IPS-NIHi11 (cell line): ENCODE results near the gene ATG2A.
"Not testable (repeated sequence)": the region's sequence is repeated elsewhere in the genome, so short reads cannot be mapped to it uniquely, and the experiment has no call there.

ENCODE experiments used
- DNase-seq: peaks from one replicate; pipeline ENCODE4 v3.0.0; 2012; ENCODE audit warnings: mixed read lengths, low spot score

ATG2A gene

DNA sequence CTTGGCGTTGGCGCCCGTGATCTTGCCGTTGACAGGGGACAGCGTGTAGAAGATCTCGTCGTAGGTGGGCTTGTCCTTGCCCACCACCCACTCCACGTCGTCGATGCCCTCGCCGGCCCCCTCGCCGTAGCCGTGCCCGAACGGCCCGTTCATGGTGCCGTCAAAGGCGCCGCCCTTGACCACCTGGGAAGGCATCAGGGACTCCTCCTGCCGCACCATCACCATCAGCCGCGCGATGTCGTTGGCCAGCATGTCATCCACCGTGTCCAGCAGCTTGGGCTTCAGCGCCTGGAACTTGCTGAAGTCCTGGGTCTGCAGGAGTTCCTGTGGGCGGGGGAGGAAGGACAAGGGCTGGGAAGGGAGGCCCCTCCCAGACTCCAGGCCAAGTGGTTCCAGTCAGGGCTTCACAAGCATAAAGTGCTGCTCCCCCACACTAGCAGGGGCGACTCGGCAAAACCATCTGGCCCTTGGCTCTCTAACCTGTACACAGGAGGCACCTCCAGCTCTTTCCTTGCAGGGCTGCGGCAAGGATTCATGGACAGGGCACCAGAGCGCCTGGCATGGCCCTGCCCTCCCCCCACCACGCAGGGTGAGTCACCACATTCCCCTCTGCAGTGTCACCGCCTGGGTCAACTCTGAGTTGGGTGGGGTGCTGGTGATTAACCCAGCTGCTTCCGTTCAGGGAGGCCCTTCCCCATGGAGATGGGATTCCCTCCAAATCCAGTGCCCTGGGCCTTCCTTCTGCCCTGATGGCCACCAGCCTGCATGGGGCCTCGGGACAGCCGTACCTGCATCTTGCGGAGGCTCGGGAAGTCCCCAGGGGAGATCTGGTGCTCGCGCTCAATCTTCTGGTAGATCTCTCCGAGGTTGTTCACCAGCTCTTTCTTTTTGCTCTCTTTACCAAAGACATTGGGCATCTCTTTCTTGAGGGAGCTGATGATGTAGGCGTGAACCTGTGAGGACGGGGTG lies 62.2 kb downstream of the ATG2A start:
- DNase-seq, result peak; percentile 63

DNA sequence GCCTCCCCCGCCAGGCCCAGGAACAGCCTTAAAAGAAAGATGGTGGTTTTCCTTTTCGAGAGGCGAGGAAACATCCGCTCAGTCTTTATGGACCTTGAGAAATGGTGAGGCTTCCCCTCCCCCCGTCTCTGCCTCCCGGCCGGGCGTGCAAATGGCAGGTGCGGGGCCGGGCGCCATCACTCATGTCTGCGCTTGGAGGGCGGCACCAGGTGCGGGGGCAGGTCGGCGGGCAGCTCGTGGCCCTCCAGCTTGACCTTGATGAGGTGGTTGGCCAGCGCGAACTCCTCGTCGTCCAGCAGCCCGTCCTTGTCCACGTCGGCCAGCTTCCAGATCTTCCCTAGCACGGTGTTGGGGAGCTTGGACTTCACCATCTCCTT lies 62.9 kb downstream of the ATG2A start:
- no peak for DNase-seq

DNA sequence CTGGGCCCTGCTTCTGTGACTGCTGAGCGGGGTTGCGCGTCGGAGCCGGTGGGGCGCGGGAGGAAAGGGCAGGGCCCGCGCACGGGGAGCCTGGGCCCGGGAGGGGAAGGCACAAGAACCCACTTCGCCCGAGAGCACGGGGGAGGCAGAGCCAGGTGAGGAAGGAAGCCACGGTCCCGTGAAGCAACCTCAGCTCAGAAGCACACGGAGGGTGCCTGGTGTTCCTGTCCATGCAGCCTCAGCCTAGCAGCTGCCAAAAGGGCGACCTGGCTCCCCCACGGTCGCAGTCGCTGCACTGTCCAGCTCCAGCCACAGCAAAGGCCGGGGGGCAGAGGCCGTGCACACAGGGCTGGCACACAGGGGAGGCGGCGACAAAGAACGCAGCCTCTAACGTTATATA lies 63.3 kb downstream of the ATG2A start:
- no peak for DNase-seq

DNA sequence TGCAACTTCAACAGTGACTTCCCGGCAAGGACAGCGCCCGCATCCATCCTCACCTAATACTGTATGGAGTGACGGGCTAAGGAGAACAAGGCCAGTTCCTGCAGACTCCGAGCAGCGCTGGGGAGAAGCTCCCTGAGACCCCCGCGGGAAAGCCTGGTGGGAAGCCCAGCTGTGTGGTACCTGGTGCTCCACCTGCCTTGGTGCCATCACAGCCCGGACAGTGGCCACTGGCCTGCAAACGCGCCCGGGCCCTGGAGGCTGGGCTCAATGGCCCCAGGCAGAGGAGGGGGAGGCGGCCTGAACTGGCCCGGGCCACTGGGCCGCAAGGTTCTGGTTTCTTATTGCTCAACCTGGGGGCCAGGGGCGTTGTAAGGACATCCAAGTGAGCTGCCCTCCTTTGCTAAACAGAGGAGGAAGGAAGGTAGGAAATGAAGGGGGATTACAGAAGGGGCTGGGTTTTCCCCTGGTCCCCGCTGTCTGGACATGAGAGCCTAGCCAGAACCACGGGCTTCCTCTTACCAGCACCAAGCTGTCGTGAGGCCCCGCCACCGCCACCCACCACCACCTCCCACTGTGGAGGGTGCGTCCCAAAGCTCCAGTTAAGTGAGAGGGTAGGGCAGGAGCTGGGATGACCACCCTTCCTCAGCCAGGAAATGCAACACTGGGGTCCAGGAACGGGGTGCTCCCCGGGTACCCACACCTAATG lies 64.1 kb downstream of the ATG2A start:
- no peak for DNase-seq

DNA sequence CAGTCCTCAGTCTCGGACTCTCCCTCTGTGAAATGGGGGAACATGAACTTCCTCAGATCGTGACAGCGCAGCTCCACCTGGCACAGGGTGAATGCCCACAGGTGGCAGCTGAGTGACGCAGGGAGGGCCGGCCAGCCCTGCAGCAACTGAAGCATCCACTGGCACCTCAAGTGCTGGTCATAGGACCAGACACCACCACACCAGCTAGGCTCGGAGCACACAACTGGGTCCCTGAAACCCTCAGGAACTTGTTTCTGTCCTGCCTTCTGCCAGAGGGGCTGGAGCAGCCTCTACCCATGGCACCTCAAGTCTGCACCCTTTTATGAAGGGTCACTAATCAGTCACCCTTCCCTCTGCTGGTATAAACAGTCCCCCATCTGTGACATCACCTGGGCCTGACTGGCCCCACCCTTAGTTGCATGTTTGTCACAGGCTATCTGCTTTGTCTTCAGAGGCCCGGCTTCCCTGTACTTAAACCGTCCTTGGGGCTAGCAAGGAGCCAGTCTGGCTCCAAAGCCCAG lies 65.1 kb downstream of the ATG2A start:
- no peak for DNase-seq

DNA sequence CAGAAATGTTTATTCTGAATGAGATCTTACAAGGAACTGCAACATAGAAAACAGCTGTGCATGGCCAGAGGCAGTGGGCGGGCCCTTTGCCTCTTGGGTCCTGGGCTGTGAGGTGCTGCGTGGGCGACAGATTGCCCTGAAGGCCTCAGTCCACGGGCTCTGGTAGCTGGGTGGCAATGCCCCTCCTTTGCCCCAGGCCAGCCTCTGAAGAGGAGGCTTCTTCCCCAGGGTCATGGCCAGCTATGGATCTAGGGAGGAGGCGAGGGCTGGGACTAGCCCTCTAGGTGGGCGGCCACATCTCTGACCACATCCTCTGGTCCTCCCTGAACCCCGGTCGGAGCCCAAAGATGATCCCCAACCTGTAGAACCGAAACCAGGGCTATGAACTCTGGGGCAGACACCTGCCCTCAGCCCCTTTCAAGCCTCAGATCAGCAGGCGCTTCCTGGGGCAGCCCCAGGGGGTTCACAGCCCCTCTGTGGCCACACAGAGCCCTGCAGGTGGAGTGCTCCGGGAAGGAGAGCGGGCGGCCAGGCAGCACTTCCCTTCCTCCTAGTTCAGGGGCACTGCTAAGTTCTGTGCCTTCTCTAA lies 65.9 kb downstream of the ATG2A start:
- DNase-seq, result peak; percentile 62

DNA sequence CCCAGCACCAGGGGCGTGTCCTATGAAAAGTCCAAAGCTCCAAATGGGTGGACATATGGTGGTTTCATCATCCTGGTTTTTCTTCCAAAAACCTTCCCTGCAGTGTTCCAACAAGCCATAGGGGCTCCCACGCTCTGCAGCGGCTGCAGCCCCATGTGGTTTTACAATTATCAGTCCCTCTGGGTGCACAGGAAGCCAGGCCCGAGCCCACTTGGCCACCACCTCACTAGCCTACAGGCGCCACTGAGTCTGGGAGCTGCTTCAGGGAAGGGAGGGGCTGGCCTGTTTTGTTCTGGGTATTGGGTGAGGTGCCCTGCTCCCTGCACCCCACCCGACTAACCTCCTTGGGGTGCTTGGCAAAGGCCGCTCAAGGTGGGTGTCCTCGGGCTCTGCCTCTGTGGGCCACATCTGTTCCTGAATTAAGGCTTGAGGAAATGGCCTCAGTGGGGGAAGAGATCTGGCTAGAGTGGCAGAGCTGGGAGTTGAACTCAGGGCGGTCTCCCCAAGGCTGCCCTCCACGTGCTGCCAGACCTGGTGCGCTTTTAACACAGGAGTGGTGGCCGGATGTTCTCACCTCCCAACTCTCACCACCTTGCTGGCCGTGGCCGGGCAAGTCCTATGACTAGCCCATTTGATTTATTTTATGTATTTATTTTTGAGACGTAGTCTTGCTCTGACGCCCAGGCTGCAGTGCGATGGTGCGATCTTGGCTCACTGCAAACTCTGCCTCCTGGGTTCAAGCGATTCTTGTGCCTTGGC lies 67.2 kb downstream of the ATG2A start:
- DNase-seq, result no peak

DNA sequence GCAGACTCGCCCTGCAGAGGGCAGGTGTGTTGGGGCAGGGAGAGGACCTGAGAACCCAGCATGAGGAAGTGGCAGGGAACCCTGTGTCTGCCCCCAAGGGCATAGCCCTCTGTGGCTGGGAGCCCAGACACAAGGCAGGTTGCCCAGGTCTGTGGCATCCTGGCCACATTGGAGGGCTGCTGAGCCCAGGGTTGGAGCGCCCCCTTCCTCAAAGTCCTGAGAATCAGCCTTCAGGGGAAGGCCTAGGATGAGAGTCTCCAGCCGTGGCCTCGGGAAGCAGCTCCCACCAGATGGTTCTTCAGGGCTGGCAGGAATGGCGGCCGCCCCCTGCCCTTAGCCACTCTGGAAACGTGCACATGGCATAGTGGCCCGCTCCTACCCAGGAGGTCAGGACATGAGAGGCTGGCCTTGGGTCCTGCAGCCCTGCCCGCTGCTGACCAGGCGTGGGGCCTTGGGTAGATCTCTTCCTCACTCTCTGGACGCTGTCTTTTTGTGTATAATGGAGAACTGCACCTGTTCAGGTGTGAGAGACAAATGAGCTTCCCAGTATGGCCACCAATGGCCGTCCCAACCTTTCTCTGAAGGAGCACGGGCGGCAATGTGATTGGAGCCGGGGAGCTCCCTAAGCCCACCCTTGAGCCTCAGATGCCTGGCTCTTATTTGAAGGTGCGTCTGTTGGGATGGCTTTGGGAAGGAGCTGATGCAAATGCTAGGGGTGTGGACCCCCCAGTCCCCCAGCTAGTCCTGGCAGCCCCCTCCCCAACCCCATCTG lies 68.0 kb downstream of the ATG2A start:
- DNase-seq, result peak; percentile 66

DNA sequence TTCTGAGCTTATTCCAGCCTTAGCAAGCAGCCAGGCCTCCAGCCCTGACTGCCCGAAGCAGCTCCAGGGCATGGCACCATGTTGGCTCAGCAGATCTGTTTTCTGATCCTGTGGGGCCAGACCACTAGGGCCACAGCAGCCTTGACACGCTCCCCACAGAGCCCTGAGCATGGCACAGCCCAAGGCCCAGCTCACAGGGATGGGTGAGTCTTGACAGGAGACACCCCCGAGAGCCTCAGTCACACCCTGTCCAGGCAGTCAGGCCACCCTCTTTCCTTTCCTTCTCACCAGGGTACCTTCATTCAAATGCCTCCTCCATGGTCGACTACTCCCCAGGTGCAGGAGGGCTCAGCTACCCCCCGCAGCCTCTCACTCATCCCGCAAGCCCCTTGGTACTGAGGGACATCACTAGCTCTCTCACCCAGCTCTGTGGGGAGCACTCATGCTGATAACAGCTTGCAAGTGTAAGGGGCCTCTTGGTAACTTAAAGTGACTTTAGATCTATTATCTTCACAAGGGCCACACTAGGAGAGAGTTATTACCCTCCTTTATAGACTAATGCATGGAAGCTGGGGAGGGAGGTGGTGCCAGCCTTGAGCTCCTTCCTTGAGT lies 68.7 kb downstream of the ATG2A start:
- no peak for DNase-seq

DNA sequence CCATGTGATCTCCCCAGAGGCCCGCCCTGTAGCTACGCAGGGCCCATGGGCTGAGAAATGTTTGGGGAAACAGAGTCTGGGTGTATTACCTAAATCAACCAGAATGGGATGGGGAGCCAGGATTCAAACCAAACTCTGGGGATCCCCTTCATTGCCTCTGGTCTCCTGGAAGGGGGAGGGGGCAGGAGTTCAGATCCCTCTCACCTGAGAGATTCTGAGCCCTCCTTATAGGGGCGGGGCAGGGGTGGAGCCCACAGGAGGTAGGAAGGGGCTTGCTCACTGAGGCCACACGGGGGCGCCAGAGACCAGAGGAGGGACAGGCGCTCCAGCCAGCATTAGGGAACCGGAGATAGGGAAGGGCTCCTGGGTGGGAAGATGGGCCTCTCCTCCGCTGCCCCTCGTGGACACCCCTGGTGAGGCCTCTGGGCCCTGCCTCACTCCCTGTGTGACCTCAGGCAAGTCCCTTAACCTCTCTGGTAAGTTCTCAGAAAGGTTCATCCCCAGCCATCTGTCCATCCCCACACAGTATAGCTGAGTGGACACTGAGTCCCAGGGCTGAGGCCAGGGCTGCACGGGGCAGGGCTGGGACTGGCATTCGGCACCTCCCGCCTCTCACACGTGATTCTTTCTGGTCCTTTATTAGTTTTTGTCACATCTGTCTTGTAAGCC lies 69.9 kb downstream of the ATG2A start:
- peak; percentile 88 for DNase-seq

DNA sequence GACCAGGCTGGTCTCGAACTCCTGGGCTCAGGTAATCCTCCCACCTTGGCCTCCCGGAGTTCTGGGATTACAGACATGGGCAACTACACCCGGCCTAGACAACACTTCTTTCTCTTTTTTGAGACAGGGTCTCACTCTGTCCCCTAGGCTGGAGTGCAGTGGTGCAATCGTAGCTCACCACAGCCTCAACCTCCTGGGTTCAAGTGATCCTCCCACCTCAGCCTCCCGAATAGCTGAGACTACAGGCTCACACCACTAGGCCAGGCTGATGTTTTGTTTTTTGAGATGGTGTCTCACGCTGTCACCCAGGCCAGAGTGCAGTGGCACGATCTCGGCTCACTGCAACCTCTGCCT lies 71.3 kb downstream of the ATG2A start:
- DNase-seq, result not testable (repeated sequence)

DNA sequence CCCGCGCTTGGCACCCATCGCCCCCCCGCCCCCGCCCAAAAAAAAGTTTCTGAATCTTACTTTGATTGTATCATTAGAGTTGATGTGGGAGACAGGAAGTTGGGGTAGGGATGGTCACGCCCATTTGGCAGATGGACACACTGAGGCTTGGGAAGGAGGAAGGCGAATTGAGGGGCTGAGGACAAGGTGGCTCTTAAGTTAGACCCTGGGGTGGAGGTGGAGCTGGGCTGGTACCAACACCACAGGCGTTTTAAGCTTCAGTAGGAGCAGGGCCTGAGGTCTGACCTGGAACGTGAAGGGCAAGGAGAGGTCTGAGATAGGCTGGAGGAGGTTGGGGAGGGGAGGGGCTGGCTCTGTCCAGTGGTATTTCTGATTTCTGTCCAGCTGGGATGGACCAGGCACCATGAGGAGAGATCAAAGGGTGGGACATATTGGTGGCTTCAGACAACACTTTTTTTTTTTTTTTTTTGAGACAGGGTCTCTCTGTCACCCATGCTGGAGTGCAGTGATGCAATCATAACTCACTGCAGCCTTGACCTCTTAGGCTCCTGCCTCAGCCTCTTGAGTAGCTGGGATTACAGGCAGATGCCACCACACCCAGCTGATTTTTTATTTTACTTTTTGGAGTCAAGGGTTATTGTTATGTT lies 71.8 kb downstream of the ATG2A start:
- no peak for DNase-seq
